Kidney glomerular epithelial cell (primary cell): ENCODE data around the gene MPEG1.

Experiments used
- DNase-seq: peaks from one replicate; lab custom pipeline; 2025; lab: John Stamatoyannopoulos, UW

MPEG1 gene

GRCh38 chr11:59212744-59213631 is at the start of gene MPEG1:
MPEG1 (minus strand) TSS chr11:59212927; CDS start chr11:59212865, 62 bp downstream.
- DNase-seq = no peak

GRCh38 chr11:59262177-59262818 is 49.6 kb upstream of the MPEG1 start:
- no peak for DNase-seq

- DNase-seq = no peak
Measured at GRCh38 chr11:59261150-59261549, 48.4 kb upstream of the MPEG1 start.

GRCh38 chr11:59259867-59260475 is 47.2 kb upstream of the MPEG1 start:
- no peak for DNase-seq

GRCh38 chr11:59259047-59259446 is 46.3 kb upstream of the MPEG1 start:
- no peak for DNase-seq

- DNase-seq = no peak
Measured at GRCh38 chr11:59255281-59255680, 42.6 kb upstream of the MPEG1 start.

- no peak for DNase-seq
Measured at GRCh38 chr11:59254286-59254685, 41.6 kb upstream of the MPEG1 start.

- no peak for DNase-seq
Measured at GRCh38 chr11:59253001-59253400, 40.3 kb upstream of the MPEG1 start.

- DNase-seq = no peak
Measured at GRCh38 chr11:59249535-59249934, 36.8 kb upstream of the MPEG1 start.

GRCh38 chr11:59247531-59248227 is 35.0 kb upstream of the MPEG1 start:
- DNase-seq = no peak

- no peak for DNase-seq
Measured at GRCh38 chr11:59243633-59244032, 30.9 kb upstream of the MPEG1 start.

GRCh38 chr11:59240322-59240721 is 27.6 kb upstream of the MPEG1 start:
- DNase-seq = no peak

GRCh38 chr11:59226396-59226795 is 13.7 kb upstream of the MPEG1 start:
- no peak for DNase-seq

- DNase-seq = no peak
Measured at GRCh38 chr11:59225017-59225416, 12.3 kb upstream of the MPEG1 start.

- DNase-seq = no peak
Measured at GRCh38 chr11:59224351-59224928, 11.7 kb upstream of the MPEG1 start.

GRCh38 chr11:59223611-59224010 is 10.9 kb upstream of the MPEG1 start:
- no peak for DNase-seq

GRCh38 chr11:59223177-59223576 is 10.4 kb upstream of the MPEG1 start:
- no peak for DNase-seq

- no peak for DNase-seq
Measured at GRCh38 chr11:59222464-59223060, 9.8 kb upstream of the MPEG1 start.

- no peak for DNase-seq
Measured at GRCh38 chr11:59221441-59221840, 8.7 kb upstream of the MPEG1 start.

- no peak for DNase-seq
Measured at GRCh38 chr11:59219836-59220235, 7.1 kb upstream of the MPEG1 start.

GRCh38 chr11:59218893-59219292 is 6.2 kb upstream of the MPEG1 start:
- DNase-seq = no peak

GRCh38 chr11:59218319-59218718 is 5.6 kb upstream of the MPEG1 start:
- DNase-seq = no peak
